OCI-LY1 (cell line): ENCODE measurements around the gene FMN2.

ENCODE experiments used
- H2AFZ ChIP-seq: fragments of 200-600 bp; sonication (generic), shearing (Covaris generic); 2 replicates; pipeline ENCODE4 v1.6.0; 2014; ENCODE audit warnings: antibody characterized with exemption, mild to moderate bottlenecking, low read length
- H3F3A ChIP-seq: fragments of 200-600 bp; sonication (generic), shearing (Covaris generic); 2 replicates; pipeline ENCODE4 v1.6.0; 2014; ENCODE audit warnings: mild to moderate bottlenecking, antibody characterized with exemption, low read length, moderate library complexity; ENCODE audit not compliant: insufficient read depth
- H3K27ac ChIP-seq: fragments of 200-600 bp; sonication (generic); 2 replicates; pipeline ENCODE4 v1.5.1; 2014; ENCODE audit warnings: low read length, mixed run types, mild to moderate bottlenecking, low read depth; ENCODE audit not compliant: poor library complexity, severe bottlenecking
- H3K27me3 ChIP-seq: fragments of 200-600 bp; sonication (generic); 2 replicates; pipeline ENCODE4 v1.6.0; 2014; ENCODE audit warnings: antibody characterized with exemption, mild to moderate bottlenecking, low read length, moderate library complexity; ENCODE audit not compliant: insufficient read depth
- H3K36me3 ChIP-seq: fragments of 200-600 bp; sonication (generic); 2 replicates; pipeline ENCODE4 v1.6.1; 2014; ENCODE audit warnings: mild to moderate bottlenecking, antibody characterized with exemption, low read length, moderate library complexity, mixed read lengths; ENCODE audit not compliant: insufficient read depth
- H3K4me1 ChIP-seq: fragments of 200-600 bp; sonication (generic); 2 replicates; pipeline ENCODE4 v1.5.1; 2014; ENCODE audit warnings: mild to moderate bottlenecking, low read length, moderate library complexity; ENCODE audit not compliant: insufficient read depth, severe bottlenecking
- H3K4me2 ChIP-seq: fragments of 200-600 bp; sonication (generic), shearing (Covaris generic); 2 replicates; pipeline ENCODE4 v1.6.1; 2014; ENCODE audit warnings: low read length
- H3K4me3 ChIP-seq: fragments of 200-600 bp; sonication (generic); 2 replicates; pipeline ENCODE4 v1.5.1; 2014; ENCODE audit warnings: low read length, low read depth, mild to moderate bottlenecking, mixed read lengths; ENCODE audit not compliant: poor library complexity, severe bottlenecking
- H3K79me2 ChIP-seq: fragments of 200-600 bp; shearing (Covaris generic); 2 replicates; pipeline ENCODE4 v1.6.1; 2016; ENCODE audit warnings: mixed run types, low read length, mixed read lengths; ENCODE audit not compliant: insufficient read depth
- H3K9ac ChIP-seq: fragments of 200-600 bp; sonication (generic), shearing (Covaris generic); 2 replicates; pipeline ENCODE4 v1.6.1; 2014; ENCODE audit warnings: mild to moderate bottlenecking, low read length, mixed read lengths
- H3K9me2 ChIP-seq: fragments of 200-600 bp; sonication (generic), shearing (Covaris generic); 2 replicates; pipeline ENCODE4 v1.6.1; 2014; ENCODE audit warnings: low read depth, mild to moderate bottlenecking, low read length, mixed read lengths
- H3K9me3 ChIP-seq: fragments of 200-600 bp; shearing (Covaris generic); 2 replicates; pipeline ENCODE4 v1.6.1; 2014; ENCODE audit warnings: low read length, mixed read lengths
- H4K20me1 ChIP-seq: fragments of 200-600 bp; sonication (generic), shearing (Covaris generic); 2 replicates; pipeline ENCODE4 v1.6.0; 2016; ENCODE audit warnings: mild to moderate bottlenecking, low read length; ENCODE audit not compliant: insufficient read depth
- CTCF ChIP-seq: fragments of 200-600 bp; sonication (generic), shearing (Covaris generic); IDR thresholded peaks from 2 replicates; pipeline ENCODE4 v1.5.1; 2017; ENCODE audit warnings: mild to moderate bottlenecking, antibody characterized with exemption, low read length, moderate library complexity, mixed read lengths
- EZH2 ChIP-seq: fragments of 200-600 bp; sonication (generic), shearing (Covaris generic); IDR thresholded peaks from 2 replicates; pipeline ENCODE4 v1.8.0; 2017; ENCODE audit warnings: borderline replicate concordance, mixed run types, mild to moderate bottlenecking, antibody characterized with exemption, low read length, moderate library complexity, mixed read lengths

The FMN2 gene

GRCh38 chr1:240309769-240310168, 218.1 kb downstream of the FMN2 start:
- H3K4me1 ChIP-seq = no peaks in the 10 kb centered on the region
- no peak overlapping the region for H3K9ac ChIP-seq
- no peak overlapping the region for H3K4me2 ChIP-seq
- TF ChIP-seq EZH2 = no peak
- TF ChIP-seq CTCF = no peak
- H3F3A ChIP-seq = no peaks in the 10 kb centered on the region
- no peaks in the 10 kb centered on the region for H3K9me2 ChIP-seq
- no peak overlapping the region for H3K4me3 ChIP-seq
- H3K36me3 ChIP-seq = no peaks in the 10 kb centered on the region
- no peak overlapping the region for H2AFZ ChIP-seq
- H3K9me3 ChIP-seq = no peaks in the 10 kb centered on the region
- no peak overlapping the region for H3K27ac ChIP-seq
- no peaks in the 10 kb centered on the region for H4K20me1 ChIP-seq
- H3K27me3 ChIP-seq = no peaks in the 10 kb centered on the region
- no peaks in the 10 kb centered on the region for H3K79me2 ChIP-seq

- H3K4me2 ChIP-seq = no peak overlapping the region
- H3K79me2 ChIP-seq = no peaks in the 10 kb centered on the region
- H3K9ac ChIP-seq = no peak overlapping the region
- H3K36me3 ChIP-seq = no peaks in the 10 kb centered on the region
- H3K9me3 ChIP-seq = no peaks in the 10 kb centered on the region
- H2AFZ ChIP-seq = no peak overlapping the region
- no peaks in the 10 kb centered on the region for H3F3A ChIP-seq
- no peak for TF ChIP-seq EZH2
- TF ChIP-seq CTCF = no peak
- H3K4me3 ChIP-seq = no peak overlapping the region
- H3K27ac ChIP-seq = no peak overlapping the region
- H3K27me3 ChIP-seq = no peaks in the 10 kb centered on the region
- H3K9me2 ChIP-seq = no peaks in the 10 kb centered on the region
- no peaks in the 10 kb centered on the region for H4K20me1 ChIP-seq
- no peaks in the 10 kb centered on the region for H3K4me1 ChIP-seq
These were observed 218.7 kb downstream of the FMN2 start for GRCh38 chr1:240310226-240310925.

GRCh38 chr1:240312872-240313271, 221.2 kb downstream of the FMN2 start:
- TF ChIP-seq CTCF (no peak), EZH2 (no peak)
- H3K4me2 ChIP-seq = no peak overlapping the region
- H3K27me3 ChIP-seq = no peaks in the 10 kb centered on the region
- H3F3A ChIP-seq = no peaks in the 10 kb centered on the region
- H3K27ac ChIP-seq = no peak overlapping the region
- no peak overlapping the region for H3K9ac ChIP-seq
- no peak overlapping the region for H2AFZ ChIP-seq
- no peaks in the 10 kb centered on the region for H3K79me2 ChIP-seq
- H3K4me1 ChIP-seq = no peaks in the 10 kb centered on the region
- no peak overlapping the region for H3K4me3 ChIP-seq
- H3K9me2 ChIP-seq = no peaks in the 10 kb centered on the region
- H3K9me3 ChIP-seq = no peaks in the 10 kb centered on the region
- H3K36me3 ChIP-seq = no peaks in the 10 kb centered on the region
- H4K20me1 ChIP-seq = no peaks in the 10 kb centered on the region
